ENCODE measurements around the gene EFNA1.

- TF ChIP-seq CTCF (IDR thresholded peaks at IDR 0.05; ENCODE audit: low read depth, low read length, poor library complexity, severe bottlenecking) = no peak
- TF ChIP-seq EZH2phosphoT487 (IDR thresholded peaks at IDR 0.05; ENCODE audit: borderline replicate concordance, low read length) = no peak
Measured at GRCh38 chr1:155158991-155159390, 31.3 kb downstream of the EFNA1 start.
